Measurements from ENCODE around the gene CACNA2D1.

The CACNA2D1 gene

DNA sequence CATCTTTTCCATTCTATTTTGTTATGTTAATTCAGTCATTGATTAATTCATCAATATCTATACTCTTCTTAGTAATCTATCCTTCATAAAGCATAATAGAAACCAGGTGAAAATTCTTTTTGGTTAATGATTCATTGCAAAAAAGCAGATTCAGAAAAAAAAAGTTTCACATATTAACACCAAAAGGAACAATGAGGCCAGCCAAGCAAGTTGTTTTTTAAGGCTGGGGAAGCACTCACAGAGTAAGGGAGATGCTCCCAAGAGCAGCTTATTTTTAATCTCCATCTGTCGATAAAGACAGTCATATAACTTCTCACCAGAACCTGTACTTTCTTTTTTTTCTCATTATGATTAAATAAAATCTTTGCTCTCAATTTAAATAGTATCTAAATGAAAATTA is 95.8 kb downstream of the CACNA2D1 start:
- FAIRE-seq: no peak
- DNase-seq (ENCODE audit: insufficient read length, low spot score): no peak

DNA sequence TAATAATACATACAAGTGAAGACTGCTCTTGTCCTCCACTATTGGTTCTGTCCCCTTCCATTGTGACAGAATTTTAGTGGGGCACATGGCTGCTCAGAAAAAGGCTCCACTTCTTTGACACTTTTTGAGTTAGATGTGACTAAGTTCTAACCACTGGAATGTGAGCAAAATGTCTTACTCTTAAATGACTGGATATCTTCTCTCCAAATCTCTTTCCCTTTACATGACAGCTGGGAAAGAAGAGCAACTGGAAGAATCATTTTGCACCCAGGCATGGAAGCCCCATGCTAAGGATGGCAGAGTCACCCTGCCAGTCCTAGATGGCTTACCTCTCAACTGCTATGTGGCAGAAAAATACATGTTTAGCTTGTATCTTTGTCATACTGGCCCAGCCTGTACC is 97.7 kb downstream of the CACNA2D1 start:
- DNase-seq (ENCODE audit: insufficient read length, low spot score): no peak
- no peak for FAIRE-seq

DNA sequence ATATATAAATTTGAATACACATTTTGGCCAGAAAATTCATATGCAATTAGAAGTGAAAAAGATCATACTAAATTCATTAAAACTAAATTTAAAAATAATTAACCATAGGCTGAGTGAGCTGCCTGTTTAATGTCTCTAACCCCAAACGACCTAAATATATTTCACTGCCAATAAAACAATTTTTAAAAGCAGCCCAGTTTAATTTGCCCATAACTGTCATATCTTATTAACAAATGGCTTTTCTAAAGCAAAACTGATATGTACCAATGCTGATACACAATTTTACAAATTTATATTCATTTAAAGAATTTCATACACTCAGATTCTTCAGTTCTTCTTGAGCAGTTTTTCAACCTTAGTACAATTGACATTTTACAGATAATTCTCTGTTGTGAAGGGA is 99.9 kb downstream of the CACNA2D1 start:
- no peak for DNase-seq (ENCODE audit: insufficient read length, low spot score)
- FAIRE-seq: no peak

- FAIRE-seq (no peak), DNase-seq (ENCODE audit: insufficient read length, low spot score) (no peak)
Measured at GRCh38 chr7:82339958-82340357, 103.6 kb downstream of the CACNA2D1 start.

DNA sequence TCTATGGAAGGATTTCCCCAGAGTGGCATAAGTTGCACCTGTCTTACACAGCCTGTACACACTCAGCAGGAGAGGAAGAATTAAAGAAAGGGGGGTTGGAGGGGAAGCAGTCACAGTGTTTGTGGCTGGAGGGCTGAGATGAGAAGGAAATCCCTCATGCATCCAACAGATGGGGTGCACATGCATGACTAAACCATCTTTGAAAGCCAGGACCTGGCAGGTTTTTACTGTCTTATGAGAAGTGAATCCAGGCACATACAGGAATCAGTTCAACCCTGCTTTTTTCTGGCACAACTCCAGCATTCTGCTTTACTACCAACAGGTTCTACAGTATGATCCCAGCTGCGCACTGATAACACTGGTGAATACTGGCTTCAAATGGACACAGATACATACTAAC is 107.7 kb downstream of the CACNA2D1 start:
- DNase-seq (ENCODE audit: insufficient read length, low spot score) (no peak), FAIRE-seq (no peak)

DNA sequence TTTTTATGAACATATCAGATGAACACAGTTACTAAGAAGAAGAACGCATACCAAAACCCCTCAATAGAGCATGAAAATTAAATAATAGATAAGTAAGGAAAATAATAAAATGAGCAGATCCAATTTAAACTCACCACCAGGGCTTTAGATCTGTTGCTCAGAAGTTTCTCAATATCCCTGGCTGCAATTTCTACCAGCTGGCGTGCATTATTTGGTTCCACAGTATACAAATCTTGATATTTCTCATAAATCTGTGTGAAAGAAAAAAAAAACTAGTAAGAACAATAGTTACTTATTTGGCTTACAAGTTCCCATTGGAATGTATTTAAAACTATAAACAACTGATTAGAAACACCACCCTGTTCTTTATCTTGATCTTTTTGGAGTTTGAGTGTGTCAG is 108.6 kb downstream of the CACNA2D1 start:
- FAIRE-seq (no peak), DNase-seq (ENCODE audit: insufficient read length, low spot score) (no peak)

- no peak for FAIRE-seq
- no peak for DNase-seq (ENCODE audit: insufficient read length, low spot score)
Measured at GRCh38 chr7:82331234-82331633, 112.3 kb downstream of the CACNA2D1 start.

- DNase-seq (ENCODE audit: insufficient read length, low spot score): no peak
- no peak for FAIRE-seq
Measured at GRCh38 chr7:82330706-82331215, 112.8 kb downstream of the CACNA2D1 start.

GRCh38 chr7:82327898-82328297 is 115.7 kb downstream of the CACNA2D1 start:
- DNase-seq (ENCODE audit: insufficient read length, low spot score) (no peak), FAIRE-seq (no peak)

DNA sequence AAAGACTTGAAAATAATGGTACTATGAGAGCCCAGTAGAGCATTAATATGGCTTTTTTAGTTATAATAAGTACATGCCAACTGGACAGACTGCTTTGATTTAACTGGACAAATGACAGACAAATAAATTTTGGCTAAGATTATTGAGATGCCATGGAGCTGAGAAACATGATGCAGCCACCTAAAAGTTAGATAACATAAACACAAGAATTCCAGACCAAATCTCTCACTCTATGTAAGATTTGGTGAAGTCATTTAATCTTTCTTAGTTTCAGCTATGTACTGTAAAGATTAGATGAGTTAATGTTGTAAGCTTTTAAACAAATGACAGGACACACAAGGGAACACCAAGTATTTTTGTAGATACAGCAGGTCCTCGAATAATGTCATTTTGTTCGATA is 118.2 kb downstream of the CACNA2D1 start:
- FAIRE-seq (no peak), DNase-seq (ENCODE audit: insufficient read length, low spot score) (no peak)

- no peak for FAIRE-seq
- DNase-seq (ENCODE audit: insufficient read length, low spot score): no peak
Measured at GRCh38 chr7:82323806-82324205, 119.8 kb downstream of the CACNA2D1 start.

DNA sequence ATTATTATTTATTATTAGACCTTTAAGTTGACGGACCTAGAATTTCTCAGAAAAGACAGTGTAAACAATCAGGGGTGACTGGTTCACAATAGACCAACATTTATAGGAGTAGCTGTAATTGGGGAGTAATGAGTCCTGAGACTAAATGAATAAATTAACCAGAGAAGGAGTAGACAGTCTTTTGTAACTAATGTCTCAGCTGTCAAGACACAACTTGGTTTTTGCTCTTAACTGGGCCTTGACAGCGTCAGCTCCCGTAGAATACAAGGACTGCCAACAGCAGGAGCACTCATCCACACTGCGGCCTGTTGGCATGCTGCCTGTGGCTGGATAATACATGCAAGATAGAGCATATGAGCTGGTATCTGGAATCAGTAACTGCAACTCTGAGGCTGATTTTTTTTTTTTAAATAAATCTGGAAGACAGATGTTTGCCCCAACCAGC is 123.9 kb downstream of the CACNA2D1 start:
- FAIRE-seq (no peak), DNase-seq (ENCODE audit: insufficient read length, low spot score) (no peak)

DNA sequence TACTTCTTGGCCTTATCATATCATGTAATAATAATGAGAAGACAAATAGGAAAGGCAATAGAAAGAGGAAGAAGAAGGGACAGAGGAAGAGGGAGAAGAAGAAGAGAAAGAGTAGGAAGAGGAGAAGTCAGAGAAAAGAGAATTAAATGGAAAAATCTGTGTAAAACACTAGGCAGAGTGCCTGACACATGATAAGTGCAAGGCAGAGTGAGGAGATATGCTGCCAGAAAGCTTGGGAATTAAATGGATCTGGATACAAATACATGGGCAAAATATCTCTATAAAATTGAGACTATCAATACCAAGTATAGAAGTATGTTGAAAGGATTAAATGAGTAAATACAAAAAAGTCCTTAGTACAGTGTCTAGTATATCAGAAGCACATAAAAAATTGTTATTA is 124.8 kb downstream of the CACNA2D1 start:
- DNase-seq (ENCODE audit: insufficient read length, low spot score) (no peak), FAIRE-seq (no peak)

DNA sequence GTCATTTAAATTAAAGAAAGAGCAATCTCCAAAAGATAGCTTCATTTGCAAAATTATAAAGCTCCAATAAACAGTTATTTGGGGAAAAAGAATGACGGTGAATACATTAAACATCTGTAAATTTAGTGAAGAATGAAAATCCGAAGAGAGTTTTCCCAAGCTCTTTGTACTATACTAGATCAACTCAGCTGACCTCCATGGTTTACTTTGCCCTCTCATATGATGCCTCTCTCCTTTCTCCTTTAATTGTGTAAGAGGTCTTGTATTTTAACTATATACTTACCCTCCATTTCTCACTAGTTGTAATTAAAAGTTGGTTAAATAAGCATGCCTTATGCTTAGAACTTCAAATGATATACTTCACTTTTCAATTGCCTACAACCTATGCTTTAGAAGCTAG is 125.8 kb downstream of the CACNA2D1 start:
- no peak for DNase-seq (ENCODE audit: insufficient read length, low spot score)
- no peak for FAIRE-seq

DNA sequence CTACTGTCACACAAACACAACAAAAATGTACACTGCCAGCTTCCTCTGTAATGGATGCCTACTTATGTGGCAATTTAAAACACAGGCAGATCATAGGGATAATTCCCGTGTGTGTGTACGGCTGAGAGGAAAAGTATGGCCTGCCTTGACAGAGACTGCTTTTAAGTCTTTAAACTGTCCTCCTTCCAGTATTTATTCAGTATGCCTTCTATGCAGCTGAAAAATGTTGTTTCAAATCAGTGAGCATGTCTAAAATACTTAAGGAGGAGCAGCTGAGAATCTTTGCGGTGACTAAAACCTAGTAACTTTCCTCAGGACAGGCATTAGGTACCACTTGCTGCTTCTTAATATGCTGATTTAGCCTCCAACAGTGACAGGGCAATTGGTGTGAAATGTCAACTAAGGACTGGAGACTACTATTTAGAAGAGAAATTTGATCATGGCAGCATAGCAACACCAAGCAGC is 126.3 kb downstream of the CACNA2D1 start:
- DNase-seq (ENCODE audit: insufficient read length, low spot score) (no peak), FAIRE-seq (no peak)

- FAIRE-seq (no peak), DNase-seq (ENCODE audit: insufficient read length, low spot score) (no peak)
Measured at GRCh38 chr7:82313269-82313668, 130.3 kb downstream of the CACNA2D1 start.

DNA sequence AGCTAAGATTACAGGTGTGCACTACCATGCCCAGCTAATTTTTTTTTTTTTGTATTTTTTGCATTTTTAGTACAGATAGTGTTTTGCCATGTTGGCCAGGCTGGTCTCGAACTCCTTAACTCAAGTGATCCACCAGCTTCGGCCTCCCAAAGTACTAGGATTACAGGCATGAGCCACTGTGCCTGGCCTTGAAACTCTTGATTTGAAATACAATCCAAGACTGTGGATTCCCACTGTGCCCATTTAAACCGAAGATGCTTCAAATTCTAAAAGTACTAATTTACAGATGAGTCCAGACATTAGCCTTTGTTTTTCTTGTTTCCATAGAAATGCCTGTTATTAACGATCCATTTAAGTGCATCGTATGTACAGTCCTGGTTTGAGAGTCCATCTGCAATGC is 130.9 kb downstream of the CACNA2D1 start:
- DNase-seq (ENCODE audit: insufficient read length, low spot score): no peak
- FAIRE-seq: no peak

DNA sequence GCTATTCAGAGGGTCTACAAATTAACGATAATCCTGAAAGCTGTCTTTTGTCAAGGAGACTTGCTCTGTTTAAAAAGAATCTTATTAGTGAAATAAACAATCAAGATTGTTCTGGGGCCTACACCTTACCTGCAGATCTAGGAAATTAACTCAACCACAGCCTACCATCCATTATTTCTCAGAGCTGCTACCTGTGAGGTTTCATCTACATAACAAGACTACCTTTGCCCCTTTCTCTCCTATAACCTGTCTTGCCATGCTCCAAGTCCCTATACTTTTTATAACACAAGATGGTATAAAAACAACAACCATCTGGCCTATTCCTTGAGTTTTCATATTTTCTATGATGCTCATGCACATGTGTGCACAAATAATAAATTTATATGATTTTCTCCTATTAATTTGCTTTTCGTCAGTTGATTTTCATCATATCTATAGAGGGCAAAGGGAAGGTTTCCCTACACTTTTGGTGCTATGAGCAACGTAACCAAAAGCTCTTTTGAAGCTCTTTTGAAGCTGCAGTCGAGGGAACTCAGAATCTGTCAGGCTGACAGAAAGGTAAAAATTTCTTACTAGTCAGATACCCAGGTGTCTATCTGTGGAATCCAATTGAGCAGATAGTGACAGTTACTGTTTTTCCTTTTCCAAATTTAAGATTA is 138.1 kb downstream of the CACNA2D1 start:
- FAIRE-seq: no peak

GRCh38 chr7:82294865-82295264 is 148.7 kb downstream of the CACNA2D1 start:
- no peak for FAIRE-seq

More for the DNA sequence above, 138.1 kb downstream of the CACNA2D1 start:
- DNase-seq (ENCODE audit: insufficient read length, low spot score): no peak

GRCh38 chr7:82294382-82294784 is 149.2 kb downstream of the CACNA2D1 start:
- no peak for FAIRE-seq
- DNase-seq (ENCODE audit: insufficient read length, low spot score): no peak

More at GRCh38 chr7:82294865-82295264, 148.7 kb downstream of the CACNA2D1 start:
- DNase-seq (ENCODE audit: insufficient read length, low spot score): no peak

DNA sequence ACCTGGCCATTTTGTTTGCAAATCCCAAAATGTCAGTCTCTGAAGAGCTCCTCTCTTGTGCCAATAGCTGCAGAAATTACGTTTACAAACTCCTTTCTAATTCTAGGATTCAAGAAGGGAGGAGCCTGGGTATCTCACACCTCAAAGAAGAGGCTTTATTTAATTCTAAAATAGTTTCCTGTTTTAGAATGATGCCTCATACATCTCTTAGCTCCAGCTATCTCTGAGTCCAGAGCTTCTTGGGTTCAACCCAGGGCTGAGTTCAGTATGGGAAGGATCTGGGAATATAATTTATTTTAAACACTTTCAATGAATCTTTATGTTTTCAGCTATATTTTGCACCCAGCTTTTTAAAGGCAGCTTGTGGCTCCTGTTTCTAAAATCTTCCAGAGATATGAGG is 150.1 kb downstream of the CACNA2D1 start:
- FAIRE-seq: no peak
- no peak for DNase-seq (ENCODE audit: insufficient read length, low spot score)

DNA sequence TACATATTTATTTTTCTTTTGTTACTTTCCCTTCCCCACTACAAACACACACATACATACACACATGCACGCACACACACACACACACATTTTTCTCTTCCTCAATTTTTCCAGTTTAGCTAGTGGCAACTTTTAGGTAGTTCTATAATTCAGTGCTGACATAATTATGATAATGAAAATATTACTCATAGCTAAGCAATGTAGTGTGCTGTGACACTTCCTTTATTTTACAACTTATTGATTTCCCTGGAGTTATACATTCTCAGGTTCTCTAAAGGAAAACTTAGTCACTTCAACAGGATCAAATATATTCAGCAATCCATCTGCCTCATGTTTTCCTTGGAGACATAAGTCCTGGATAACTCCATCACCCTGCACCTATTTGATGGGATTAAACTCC is 151.6 kb downstream of the CACNA2D1 start:
- FAIRE-seq (no peak), DNase-seq (ENCODE audit: insufficient read length, low spot score) (no peak)

- no peak for DNase-seq (ENCODE audit: insufficient read length, low spot score)
- no peak for FAIRE-seq
Measured at GRCh38 chr7:82289889-82290288, 153.7 kb downstream of the CACNA2D1 start.

Measured in GM19239 (cell line).